WTC11 (cell line): Measurements from ENCODE around the gene CCNT1.

Source experiments
- ATF3 ChIP-seq: sonication (generic); formaldehyde crosslinking; conservative IDR thresholded peaks from 2 replicates; pipeline ENCODE4 v1.8.1; 2022; ENCODE audit warnings: mild to moderate bottlenecking, missing genetic modification reagents
- ELF4 ChIP-seq: sonication (generic); formaldehyde crosslinking; IDR thresholded peaks from 2 replicates; pipeline ENCODE4 v1.8.1; 2022; ENCODE audit warnings: low read depth, mild to moderate bottlenecking, moderate library complexity, missing genetic modification reagents
- FOXP1 ChIP-seq: sonication (generic); formaldehyde crosslinking; IDR thresholded peaks from 2 replicates; pipeline ENCODE4 v1.8.0; 2022; ENCODE audit warnings: missing genetic modification reagents, mild to moderate bottlenecking, moderate library complexity, borderline replicate concordance
- SMAD3 ChIP-seq: sonication (generic); formaldehyde crosslinking; IDR thresholded peaks from 2 replicates; pipeline ENCODE4 v1.8.0; 2022; ENCODE audit warnings: missing genetic modification reagents, mild to moderate bottlenecking, borderline replicate concordance
- SMAD4 ChIP-seq: sonication (generic); formaldehyde crosslinking; IDR thresholded peaks from 2 replicates; pipeline ENCODE4 v1.8.0; 2022; ENCODE audit warnings: mild to moderate bottlenecking, missing genetic modification reagents
- TF ChIP-seq, protein P1 (sequence below): sonication (generic); formaldehyde crosslinking; IDR thresholded peaks from 2 replicates; pipeline ENCODE4 v1.8.0; 2022; ENCODE audit warnings: missing genetic modification reagents
- TF ChIP-seq, protein P2 (sequence below): fragments of 200-600 bp; IDR thresholded peaks from 2 replicates; pipeline ENCODE4 v1.8.0; 2022; ENCODE audit warnings: antibody characterized with exemption
- TF ChIP-seq, protein P3 (sequence below): sonication (generic); formaldehyde crosslinking; IDR thresholded peaks from 2 replicates; pipeline ENCODE4 v1.8.1; 2023; ENCODE audit warnings: mild to moderate bottlenecking, moderate library complexity, missing genetic modification reagents
- TF ChIP-seq, protein P4 (sequence below): sonication (generic); formaldehyde crosslinking; IDR thresholded peaks from 2 replicates; pipeline ENCODE4 v1.8.1; 2022; ENCODE audit warnings: mild to moderate bottlenecking, missing genetic modification reagents, moderate library complexity, borderline replicate concordance
- TF ChIP-seq, protein P5 (sequence below): sonication (generic); formaldehyde crosslinking; IDR thresholded peaks from 2 replicates; pipeline ENCODE4 v1.8.0; 2023; ENCODE audit warnings: missing genetic modification reagents, mild to moderate bottlenecking, borderline replicate concordance
- TF ChIP-seq, protein P6 (sequence below): sonication (generic); formaldehyde crosslinking; IDR thresholded peaks from 2 replicates; pipeline ENCODE4 v1.8.0; 2022; ENCODE audit warnings: mild to moderate bottlenecking, missing genetic modification reagents

- TF ChIP-seq, protein P1, sequence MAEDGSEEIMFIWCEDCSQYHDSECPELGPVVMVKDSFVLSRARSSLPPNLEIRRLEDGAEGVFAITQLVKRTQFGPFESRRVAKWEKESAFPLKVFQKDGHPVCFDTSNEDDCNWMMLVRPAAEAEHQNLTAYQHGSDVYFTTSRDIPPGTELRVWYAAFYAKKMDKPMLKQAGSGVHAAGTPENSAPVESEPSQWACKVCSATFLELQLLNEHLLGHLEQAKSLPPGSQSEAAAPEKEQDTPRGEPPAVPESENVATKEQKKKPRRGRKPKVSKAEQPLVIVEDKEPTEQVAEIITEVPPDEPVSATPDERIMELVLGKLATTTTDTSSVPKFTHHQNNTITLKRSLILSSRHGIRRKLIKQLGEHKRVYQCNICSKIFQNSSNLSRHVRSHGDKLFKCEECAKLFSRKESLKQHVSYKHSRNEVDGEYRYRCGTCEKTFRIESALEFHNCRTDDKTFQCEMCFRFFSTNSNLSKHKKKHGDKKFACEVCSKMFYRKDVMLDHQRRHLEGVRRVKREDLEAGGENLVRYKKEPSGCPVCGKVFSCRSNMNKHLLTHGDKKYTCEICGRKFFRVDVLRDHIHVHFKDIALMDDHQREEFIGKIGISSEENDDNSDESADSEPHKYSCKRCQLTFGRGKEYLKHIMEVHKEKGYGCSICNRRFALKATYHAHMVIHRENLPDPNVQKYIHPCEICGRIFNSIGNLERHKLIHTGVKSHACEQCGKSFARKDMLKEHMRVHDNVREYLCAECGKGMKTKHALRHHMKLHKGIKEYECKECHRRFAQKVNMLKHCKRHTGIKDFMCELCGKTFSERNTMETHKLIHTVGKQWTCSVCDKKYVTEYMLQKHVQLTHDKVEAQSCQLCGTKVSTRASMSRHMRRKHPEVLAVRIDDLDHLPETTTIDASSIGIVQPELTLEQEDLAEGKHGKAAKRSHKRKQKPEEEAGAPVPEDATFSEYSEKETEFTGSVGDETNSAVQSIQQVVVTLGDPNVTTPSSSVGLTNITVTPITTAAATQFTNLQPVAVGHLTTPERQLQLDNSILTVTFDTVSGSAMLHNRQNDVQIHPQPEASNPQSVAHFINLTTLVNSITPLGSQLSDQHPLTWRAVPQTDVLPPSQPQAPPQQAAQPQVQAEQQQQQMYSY (CRISPR knock-in tag): no peak
- TF ChIP-seq, protein P2, sequence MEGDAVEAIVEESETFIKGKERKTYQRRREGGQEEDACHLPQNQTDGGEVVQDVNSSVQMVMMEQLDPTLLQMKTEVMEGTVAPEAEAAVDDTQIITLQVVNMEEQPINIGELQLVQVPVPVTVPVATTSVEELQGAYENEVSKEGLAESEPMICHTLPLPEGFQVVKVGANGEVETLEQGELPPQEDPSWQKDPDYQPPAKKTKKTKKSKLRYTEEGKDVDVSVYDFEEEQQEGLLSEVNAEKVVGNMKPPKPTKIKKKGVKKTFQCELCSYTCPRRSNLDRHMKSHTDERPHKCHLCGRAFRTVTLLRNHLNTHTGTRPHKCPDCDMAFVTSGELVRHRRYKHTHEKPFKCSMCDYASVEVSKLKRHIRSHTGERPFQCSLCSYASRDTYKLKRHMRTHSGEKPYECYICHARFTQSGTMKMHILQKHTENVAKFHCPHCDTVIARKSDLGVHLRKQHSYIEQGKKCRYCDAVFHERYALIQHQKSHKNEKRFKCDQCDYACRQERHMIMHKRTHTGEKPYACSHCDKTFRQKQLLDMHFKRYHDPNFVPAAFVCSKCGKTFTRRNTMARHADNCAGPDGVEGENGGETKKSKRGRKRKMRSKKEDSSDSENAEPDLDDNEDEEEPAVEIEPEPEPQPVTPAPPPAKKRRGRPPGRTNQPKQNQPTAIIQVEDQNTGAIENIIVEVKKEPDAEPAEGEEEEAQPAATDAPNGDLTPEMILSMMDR: no peak
- TF ChIP-seq, protein P3, sequence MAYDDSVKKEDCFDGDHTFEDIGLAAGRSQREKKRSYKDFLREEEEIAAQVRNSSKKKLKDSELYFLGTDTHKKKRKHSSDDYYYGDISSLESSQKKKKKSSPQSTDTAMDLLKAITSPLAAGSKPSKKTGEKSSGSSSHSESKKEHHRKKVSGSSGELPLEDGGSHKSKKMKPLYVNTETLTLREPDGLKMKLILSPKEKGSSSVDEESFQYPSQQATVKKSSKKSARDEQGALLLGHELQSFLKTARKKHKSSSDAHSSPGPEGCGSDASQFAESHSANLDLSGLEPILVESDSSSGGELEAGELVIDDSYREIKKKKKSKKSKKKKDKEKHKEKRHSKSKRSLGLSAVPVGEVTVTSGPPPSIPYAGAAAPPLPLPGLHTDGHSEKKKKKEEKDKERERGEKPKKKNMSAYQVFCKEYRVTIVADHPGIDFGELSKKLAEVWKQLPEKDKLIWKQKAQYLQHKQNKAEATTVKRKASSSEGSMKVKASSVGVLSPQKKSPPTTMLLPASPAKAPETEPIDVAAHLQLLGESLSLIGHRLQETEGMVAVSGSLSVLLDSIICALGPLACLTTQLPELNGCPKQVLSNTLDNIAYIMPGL (CRISPR knock-in tag): no peak
- TF ChIP-seq SMAD3: no peak
- TF ChIP-seq, protein P4, sequence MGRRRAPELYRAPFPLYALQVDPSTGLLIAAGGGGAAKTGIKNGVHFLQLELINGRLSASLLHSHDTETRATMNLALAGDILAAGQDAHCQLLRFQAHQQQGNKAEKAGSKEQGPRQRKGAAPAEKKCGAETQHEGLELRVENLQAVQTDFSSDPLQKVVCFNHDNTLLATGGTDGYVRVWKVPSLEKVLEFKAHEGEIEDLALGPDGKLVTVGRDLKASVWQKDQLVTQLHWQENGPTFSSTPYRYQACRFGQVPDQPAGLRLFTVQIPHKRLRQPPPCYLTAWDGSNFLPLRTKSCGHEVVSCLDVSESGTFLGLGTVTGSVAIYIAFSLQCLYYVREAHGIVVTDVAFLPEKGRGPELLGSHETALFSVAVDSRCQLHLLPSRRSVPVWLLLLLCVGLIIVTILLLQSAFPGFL: no peak
- TF ChIP-seq FOXP1: no peak
- no peak for TF ChIP-seq ATF3 (CRISPR knock-in tag)
- TF ChIP-seq, protein P5, sequence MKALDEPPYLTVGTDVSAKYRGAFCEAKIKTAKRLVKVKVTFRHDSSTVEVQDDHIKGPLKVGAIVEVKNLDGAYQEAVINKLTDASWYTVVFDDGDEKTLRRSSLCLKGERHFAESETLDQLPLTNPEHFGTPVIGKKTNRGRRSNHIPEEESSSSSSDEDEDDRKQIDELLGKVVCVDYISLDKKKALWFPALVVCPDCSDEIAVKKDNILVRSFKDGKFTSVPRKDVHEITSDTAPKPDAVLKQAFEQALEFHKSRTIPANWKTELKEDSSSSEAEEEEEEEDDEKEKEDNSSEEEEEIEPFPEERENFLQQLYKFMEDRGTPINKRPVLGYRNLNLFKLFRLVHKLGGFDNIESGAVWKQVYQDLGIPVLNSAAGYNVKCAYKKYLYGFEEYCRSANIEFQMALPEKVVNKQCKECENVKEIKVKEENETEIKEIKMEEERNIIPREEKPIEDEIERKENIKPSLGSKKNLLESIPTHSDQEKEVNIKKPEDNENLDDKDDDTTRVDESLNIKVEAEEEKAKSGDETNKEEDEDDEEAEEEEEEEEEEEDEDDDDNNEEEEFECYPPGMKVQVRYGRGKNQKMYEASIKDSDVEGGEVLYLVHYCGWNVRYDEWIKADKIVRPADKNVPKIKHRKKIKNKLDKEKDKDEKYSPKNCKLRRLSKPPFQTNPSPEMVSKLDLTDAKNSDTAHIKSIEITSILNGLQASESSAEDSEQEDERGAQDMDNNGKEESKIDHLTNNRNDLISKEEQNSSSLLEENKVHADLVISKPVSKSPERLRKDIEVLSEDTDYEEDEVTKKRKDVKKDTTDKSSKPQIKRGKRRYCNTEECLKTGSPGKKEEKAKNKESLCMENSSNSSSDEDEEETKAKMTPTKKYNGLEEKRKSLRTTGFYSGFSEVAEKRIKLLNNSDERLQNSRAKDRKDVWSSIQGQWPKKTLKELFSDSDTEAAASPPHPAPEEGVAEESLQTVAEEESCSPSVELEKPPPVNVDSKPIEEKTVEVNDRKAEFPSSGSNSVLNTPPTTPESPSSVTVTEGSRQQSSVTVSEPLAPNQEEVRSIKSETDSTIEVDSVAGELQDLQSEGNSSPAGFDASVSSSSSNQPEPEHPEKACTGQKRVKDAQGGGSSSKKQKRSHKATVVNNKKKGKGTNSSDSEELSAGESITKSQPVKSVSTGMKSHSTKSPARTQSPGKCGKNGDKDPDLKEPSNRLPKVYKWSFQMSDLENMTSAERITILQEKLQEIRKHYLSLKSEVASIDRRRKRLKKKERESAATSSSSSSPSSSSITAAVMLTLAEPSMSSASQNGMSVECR (CRISPR knock-in tag): no peak
- TF ChIP-seq, protein P6, sequence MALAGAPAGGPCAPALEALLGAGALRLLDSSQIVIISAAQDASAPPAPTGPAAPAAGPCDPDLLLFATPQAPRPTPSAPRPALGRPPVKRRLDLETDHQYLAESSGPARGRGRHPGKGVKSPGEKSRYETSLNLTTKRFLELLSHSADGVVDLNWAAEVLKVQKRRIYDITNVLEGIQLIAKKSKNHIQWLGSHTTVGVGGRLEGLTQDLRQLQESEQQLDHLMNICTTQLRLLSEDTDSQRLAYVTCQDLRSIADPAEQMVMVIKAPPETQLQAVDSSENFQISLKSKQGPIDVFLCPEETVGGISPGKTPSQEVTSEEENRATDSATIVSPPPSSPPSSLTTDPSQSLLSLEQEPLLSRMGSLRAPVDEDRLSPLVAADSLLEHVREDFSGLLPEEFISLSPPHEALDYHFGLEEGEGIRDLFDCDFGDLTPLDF (CRISPR knock-in tag): no peak
- TF ChIP-seq ELF4 (CRISPR knock-in tag): no peak
- TF ChIP-seq SMAD4 (CRISPR knock-in tag): no peak
Measured at GRCh38 chr12:48651681-48652080, 64.8 kb downstream of the CCNT1 start.
